MM.1S (cell line): ENCODE data around the gene PBX3.

Experiments used
- DNase-seq: peaks from one replicate; pipeline ENCODE4 v3.0.0-alpha.2; 2015
- H2AFZ ChIP-seq: fragments of 300-600 bp; sonication (generic); 2 replicates; pipeline ENCODE4 v1.6.0; 2016; ENCODE audit warnings: antibody characterized with exemption, low read length
- H3F3A ChIP-seq: fragments of 300-600 bp; sonication (generic); 2 replicates; pipeline ENCODE4 v1.6.1; 2016; ENCODE audit warnings: mild to moderate bottlenecking, antibody characterized with exemption, low read length, moderate library complexity, mixed read lengths; ENCODE audit not compliant: insufficient read depth
- H3K27ac ChIP-seq: fragments of 300-600 bp; sonication (generic); 2 replicates; pipeline ENCODE4 v1.5.1; 2016; ENCODE audit warnings: mild to moderate bottlenecking, low read length
- H3K27me3 ChIP-seq: fragments of 300-600 bp; sonication (generic); replicated peaks from 2 replicates; pipeline ENCODE4 v1.6.0; 2016; ENCODE audit warnings: low read length; ENCODE audit not compliant: insufficient read depth
- H3K36me3 ChIP-seq: fragments of 300-600 bp; sonication (generic); replicated peaks from 2 replicates; pipeline ENCODE4 v1.6.1; 2016; ENCODE audit warnings: mild to moderate bottlenecking, low read length, mixed read lengths; ENCODE audit not compliant: insufficient read depth
- H3K4me1 ChIP-seq: fragments of 300-600 bp; sonication (generic); 2 replicates; pipeline ENCODE4 v1.6.1; 2016; ENCODE audit warnings: low read length, mixed read lengths
- H3K4me2 ChIP-seq: fragments of 300-600 bp; sonication (generic); 2 replicates; pipeline ENCODE4 v1.6.0; 2016; ENCODE audit warnings: low read depth, low read length
- H3K4me3 ChIP-seq: fragments of 300-600 bp; sonication (generic); 2 replicates; pipeline ENCODE4 v1.5.1; 2016; ENCODE audit warnings: low read length, mixed read lengths
- H3K79me2 ChIP-seq: fragments of 300-600 bp; sonication (generic); 2 replicates; pipeline ENCODE4 v1.6.1; 2016; ENCODE audit warnings: mixed run types, low read length, mixed read lengths
- H3K9ac ChIP-seq: fragments of 300-600 bp; sonication (generic); 2 replicates; pipeline ENCODE4 v1.6.1; 2016; ENCODE audit warnings: low read length, mixed read lengths
- H3K9me2 ChIP-seq: fragments of 300-600 bp; sonication (generic); replicated peaks from 2 replicates; pipeline ENCODE4 v1.6.1; 2016; ENCODE audit warnings: mild to moderate bottlenecking, low read length, mixed read lengths; ENCODE audit not compliant: insufficient read depth
- H3K9me3 ChIP-seq: fragments of 300-600 bp; sonication (generic); replicated peaks from 2 replicates; pipeline ENCODE4 v1.6.1; 2016; ENCODE audit warnings: mild to moderate bottlenecking, low read length, mixed read lengths; ENCODE audit not compliant: insufficient read depth
- H4K20me1 ChIP-seq: fragments of 300-600 bp; sonication (generic); 2 replicates; pipeline ENCODE4 v1.6.1; 2016; ENCODE audit warnings: mild to moderate bottlenecking, low read length, moderate library complexity, mixed read lengths; ENCODE audit not compliant: insufficient read depth
- EZH2 ChIP-seq: fragments of 300-600 bp; sonication (generic); optimal IDR thresholded peaks from 2 replicates; pipeline ENCODE3; 2017; ENCODE audit warnings: low read depth, mild to moderate bottlenecking, antibody characterized with exemption, low read length, mixed read lengths
- EZH2phosphoT487 ChIP-seq: fragments of 300-600 bp; sonication (generic); IDR thresholded peaks from 2 replicates; pipeline ENCODE4 v1.6.1; 2018; ENCODE audit warnings: antibody characterized with exemption, low read length
- TF ChIP-seq, protein P1 (sequence below): fragments of 300-600 bp; sonication (generic); IDR thresholded peaks from 2 replicates; pipeline ENCODE4 v1.5.1; 2016; ENCODE audit warnings: antibody characterized with exemption, low read length, mixed read lengths

PBX3 gene

DNA sequence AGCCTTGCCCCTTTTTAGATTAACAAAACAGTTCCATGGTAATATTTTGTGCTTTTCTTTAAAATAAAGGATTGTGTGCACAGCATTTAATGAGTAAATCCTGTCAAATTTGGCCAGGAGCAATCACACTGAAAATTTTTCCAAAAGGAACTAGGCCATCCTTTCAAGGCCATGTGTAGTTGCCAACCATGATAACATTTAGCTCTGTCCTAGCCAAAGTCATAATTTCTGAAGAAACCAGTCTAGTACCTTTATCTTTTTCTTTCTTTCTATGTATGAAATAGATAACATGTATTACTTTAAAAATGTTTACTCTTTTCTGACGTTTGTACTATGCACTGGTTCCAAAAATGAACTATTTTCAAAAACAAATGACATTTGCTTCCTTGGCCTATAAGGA lies 143.7 kb downstream of the PBX3 start:
- Histone ChIP-seq H3K4me3 (no peak overlapping the region), H3K79me2 (no peaks in the 10 kb centered on the region), H3K9me3 (no peaks in the 10 kb centered on the region), H3K4me2 (no peak overlapping the region), H4K20me1 (no peaks in the 10 kb centered on the region), H3K27me3 (no peaks in the 10 kb centered on the region), H3K4me1 (no peaks in the 10 kb centered on the region), H3K27ac (no peak overlapping the region), H3K9ac (no peak overlapping the region), H3K9me2 (no peaks in the 10 kb centered on the region), H2AFZ (no peak overlapping the region), H3F3A (no peaks in the 10 kb centered on the region), H3K36me3 (no peaks in the 10 kb centered on the region)
- no peak for TF ChIP-seq EZH2phosphoT487
- no peak for TF ChIP-seq EZH2
- TF ChIP-seq, protein P1, sequence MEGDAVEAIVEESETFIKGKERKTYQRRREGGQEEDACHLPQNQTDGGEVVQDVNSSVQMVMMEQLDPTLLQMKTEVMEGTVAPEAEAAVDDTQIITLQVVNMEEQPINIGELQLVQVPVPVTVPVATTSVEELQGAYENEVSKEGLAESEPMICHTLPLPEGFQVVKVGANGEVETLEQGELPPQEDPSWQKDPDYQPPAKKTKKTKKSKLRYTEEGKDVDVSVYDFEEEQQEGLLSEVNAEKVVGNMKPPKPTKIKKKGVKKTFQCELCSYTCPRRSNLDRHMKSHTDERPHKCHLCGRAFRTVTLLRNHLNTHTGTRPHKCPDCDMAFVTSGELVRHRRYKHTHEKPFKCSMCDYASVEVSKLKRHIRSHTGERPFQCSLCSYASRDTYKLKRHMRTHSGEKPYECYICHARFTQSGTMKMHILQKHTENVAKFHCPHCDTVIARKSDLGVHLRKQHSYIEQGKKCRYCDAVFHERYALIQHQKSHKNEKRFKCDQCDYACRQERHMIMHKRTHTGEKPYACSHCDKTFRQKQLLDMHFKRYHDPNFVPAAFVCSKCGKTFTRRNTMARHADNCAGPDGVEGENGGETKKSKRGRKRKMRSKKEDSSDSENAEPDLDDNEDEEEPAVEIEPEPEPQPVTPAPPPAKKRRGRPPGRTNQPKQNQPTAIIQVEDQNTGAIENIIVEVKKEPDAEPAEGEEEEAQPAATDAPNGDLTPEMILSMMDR, result no peak
- DNase-seq, result no peak

DNA sequence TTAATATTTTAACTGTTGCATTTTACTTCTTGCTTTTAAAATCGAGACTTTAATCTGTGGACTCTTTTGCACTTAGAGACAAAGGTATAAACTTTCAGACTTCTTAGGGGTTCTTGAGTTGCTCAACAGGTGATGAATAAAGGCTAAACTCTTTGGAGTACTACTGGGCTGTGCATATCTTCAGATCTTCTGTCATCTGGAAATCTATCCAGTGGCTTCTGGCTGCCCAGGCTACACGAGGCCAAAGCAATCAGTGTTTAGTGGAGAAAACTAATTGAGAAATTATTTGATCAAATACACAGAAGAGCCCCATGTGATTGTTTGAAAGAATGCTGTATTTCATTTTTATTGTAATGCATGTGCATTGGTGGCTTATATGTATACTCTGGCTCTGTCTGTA lies 146.1 kb downstream of the PBX3 start:
- Histone ChIP-seq H2AFZ (no peak overlapping the region), H3K36me3 (no peaks in the 10 kb centered on the region), H3K9me3 (no peaks in the 10 kb centered on the region), H3K27me3 (no peaks in the 10 kb centered on the region), H3K9ac (no peak overlapping the region), H3K4me3 (no peak overlapping the region), H3K4me2 (no peak overlapping the region), H3F3A (no peaks in the 10 kb centered on the region), H3K9me2 (no peaks in the 10 kb centered on the region), H3K4me1 (no peaks in the 10 kb centered on the region), H4K20me1 (no peaks in the 10 kb centered on the region), H3K27ac (no peak overlapping the region), H3K79me2 (no peaks in the 10 kb centered on the region)
- TF ChIP-seq EZH2 (no peak), EZH2phosphoT487 (no peak)
- TF ChIP-seq, protein P1, result no peak
- no peak for DNase-seq

GRCh38 chr9:125894566-125894965 lies 147.4 kb downstream of the PBX3 start:
- Histone ChIP-seq H3K9ac (no peak overlapping the region), H3K27ac (no peak overlapping the region), H3F3A (no peaks in the 10 kb centered on the region), H3K4me2 (no peak overlapping the region), H3K27me3 (no peaks in the 10 kb centered on the region), H3K4me1 (no peaks in the 10 kb centered on the region), H3K9me3 (no peaks in the 10 kb centered on the region), H3K4me3 (no peak overlapping the region), H2AFZ (no peak overlapping the region), H3K79me2 (no peaks in the 10 kb centered on the region), H3K36me3 (no peaks in the 10 kb centered on the region), H3K9me2 (no peaks in the 10 kb centered on the region), H4K20me1 (no peaks in the 10 kb centered on the region)
- TF ChIP-seq EZH2 (no peak), EZH2phosphoT487 (no peak)
- DNase-seq, result no peak

DNA sequence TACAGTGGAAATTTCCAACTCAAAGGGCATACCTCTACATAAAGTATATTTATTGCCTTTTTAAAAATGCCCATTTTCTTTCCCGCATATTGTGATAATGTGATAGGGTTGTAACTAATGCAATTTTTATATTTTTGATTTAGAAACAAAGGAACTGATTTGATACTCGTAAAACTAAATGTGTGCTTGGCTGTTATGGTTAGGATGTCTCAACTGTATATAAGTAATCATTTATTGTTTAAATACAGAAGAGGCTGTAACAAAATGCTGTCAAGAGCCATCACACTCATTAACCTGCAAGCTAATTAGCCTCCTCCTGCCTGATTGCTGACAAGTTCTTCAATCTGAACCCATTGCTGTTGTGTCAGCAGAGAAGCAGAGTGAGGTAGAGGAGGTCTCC lies 149.2 kb downstream of the PBX3 start:
- Histone ChIP-seq H3K4me2 (no peak overlapping the region), H3K9me2 (no peaks in the 10 kb centered on the region), H3K9ac (no peak overlapping the region), H3K36me3 (no peaks in the 10 kb centered on the region), H3K27me3 (no peaks in the 10 kb centered on the region), H3K9me3 (no peaks in the 10 kb centered on the region), H3K79me2 (no peaks in the 10 kb centered on the region), H3K4me3 (no peak overlapping the region), H3K27ac (no peak overlapping the region), H3K4me1 (no peaks in the 10 kb centered on the region), H3F3A (no peaks in the 10 kb centered on the region), H4K20me1 (no peaks in the 10 kb centered on the region), H2AFZ (no peak overlapping the region)
- no peak for TF ChIP-seq EZH2phosphoT487
- TF ChIP-seq, protein P1, result no peak
- no peak for TF ChIP-seq EZH2
- no peak for DNase-seq
